ENCODE data around the gene AP4B1.

DNA sequence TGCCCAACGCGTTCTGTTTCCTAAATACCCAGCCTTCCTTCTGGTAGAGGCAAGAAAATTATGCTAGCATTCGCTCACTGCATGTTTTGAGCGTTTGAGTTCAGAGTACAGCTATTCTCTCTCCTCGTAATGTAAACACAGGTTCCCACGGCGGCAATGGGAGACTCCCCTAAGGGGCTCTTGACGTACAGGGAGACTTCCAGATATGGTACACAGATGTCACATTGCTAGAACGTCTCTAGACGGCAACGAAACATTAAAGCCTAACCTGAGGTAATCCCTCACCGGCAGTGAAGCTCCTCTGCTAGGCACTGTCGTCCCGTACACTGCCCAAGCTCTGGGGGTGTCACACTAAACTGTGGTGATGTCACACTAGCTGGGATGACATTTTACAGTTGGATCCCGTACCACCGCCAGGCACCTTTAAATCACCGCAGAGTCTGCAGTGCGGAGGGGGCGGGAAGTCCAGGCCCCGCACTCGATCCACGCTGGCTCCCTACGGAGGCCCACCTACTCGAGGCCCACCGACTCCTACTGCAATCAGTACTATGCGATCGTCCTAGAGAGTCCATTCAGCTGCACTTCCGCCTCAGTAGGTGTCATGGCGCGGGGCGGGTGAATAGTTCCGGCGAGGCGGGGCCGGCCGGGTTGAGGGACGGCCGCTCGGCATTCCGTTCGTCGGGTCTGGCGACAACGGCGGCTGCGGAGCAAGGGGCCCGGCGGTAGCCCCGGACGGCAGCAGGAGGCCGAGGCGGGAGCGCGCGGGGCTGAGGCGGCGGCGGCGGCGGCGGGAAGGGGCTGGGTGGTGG is 24.5 kb upstream of the AP4B1 start, which contains the start of gene HIPK1:
- TF ChIP-seq, protein P1, sequence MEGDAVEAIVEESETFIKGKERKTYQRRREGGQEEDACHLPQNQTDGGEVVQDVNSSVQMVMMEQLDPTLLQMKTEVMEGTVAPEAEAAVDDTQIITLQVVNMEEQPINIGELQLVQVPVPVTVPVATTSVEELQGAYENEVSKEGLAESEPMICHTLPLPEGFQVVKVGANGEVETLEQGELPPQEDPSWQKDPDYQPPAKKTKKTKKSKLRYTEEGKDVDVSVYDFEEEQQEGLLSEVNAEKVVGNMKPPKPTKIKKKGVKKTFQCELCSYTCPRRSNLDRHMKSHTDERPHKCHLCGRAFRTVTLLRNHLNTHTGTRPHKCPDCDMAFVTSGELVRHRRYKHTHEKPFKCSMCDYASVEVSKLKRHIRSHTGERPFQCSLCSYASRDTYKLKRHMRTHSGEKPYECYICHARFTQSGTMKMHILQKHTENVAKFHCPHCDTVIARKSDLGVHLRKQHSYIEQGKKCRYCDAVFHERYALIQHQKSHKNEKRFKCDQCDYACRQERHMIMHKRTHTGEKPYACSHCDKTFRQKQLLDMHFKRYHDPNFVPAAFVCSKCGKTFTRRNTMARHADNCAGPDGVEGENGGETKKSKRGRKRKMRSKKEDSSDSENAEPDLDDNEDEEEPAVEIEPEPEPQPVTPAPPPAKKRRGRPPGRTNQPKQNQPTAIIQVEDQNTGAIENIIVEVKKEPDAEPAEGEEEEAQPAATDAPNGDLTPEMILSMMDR (IDR thresholded peaks at IDR 0.05) = peak in 1 of 4 donors; percentile 34
- peak; percentile 57 for TF ChIP-seq POLR2A (IDR thresholded peaks at IDR 0.05)

Data from right lobe of liver (tissue), 4 donors.